Neural crest cell (in vitro differentiated cells): ENCODE results near the gene PLD6. TPM values are rescaled to one million over a fixed set of nuclear protein-coding genes. Genes with fewer than 3 reads are reported as not detected.

Source experiments
- total RNA-seq: library from RNA; stranded (reverse); gene quantifications from 2 replicates; pipeline ENCODE4 v1.2.1, GENCODE V29; 2021

Gene PLD6
- total RNA-seq, 1 donor from 2014 or later: 0.23 TPM

Other genes with a start within 250 kb of the PLD6 start
- gene TNFRSF13B, start 234.2 kb downstream of the PLD6 start, total RNA-seq: not detected in 2 replicates
- gene MPRIP, start 163.9 kb downstream of the PLD6 start, total RNA-seq: 241 and 244 TPM in 2 replicates
- 38.7 and 44.4 TPM in 2 replicates for gene FLCN, start 30.8 kb upstream of the PLD6 start, total RNA-seq
- 107 and 109 TPM in 2 replicates for gene COPS3, start 74.9 kb upstream of the PLD6 start, total RNA-seq
- 8.4 and 10.3 TPM in 2 replicates for gene NT5M, start 97.0 kb upstream of the PLD6 start, total RNA-seq